Esophagus muscularis mucosa (tissue), 4 donors: ENCODE measurements around the gene SLC2A13.

Experiments
- EP300 ChIP-seq: sonication (generic); formaldehyde crosslinking; IDR thresholded peaks from one replicate; pipeline ENCODE4 v1.6.1; 2017; ENCODE audit warnings: antibody characterized with exemption
- POLR2A ChIP-seq: fragments of 450-650 bp; IDR thresholded peaks from one replicate; pipeline ENCODE4 v1.6.1; 2017; ENCODE audit warnings: antibody characterized with exemption, moderate library complexity, mild to moderate bottlenecking, low read depth
- POLR2AphosphoS5 ChIP-seq, 2 donors: sonication (generic); formaldehyde crosslinking; IDR thresholded peaks; one replicate each; pipeline ENCODE4 v1.6.1; 2017; ENCODE audit warnings: antibody characterized with exemption in 2 of 2
- TF ChIP-seq, protein P1 (sequence below), 3 experiments: fragments of 200-600 bp in 2 of 3; fragments of 450-650 bp in 1 of 3; sonication (generic) in 2 of 3; IDR thresholded peaks; one replicate each; pipeline ENCODE4 v1.5.1; 2017 to 2019; ENCODE audit warnings: antibody characterized with exemption in 3 of 3, mild to moderate bottlenecking in 2 of 3, moderate library complexity in 1 of 3

GRCh38 chr12:39984670-39985069 lies 121.2 kb downstream of the SLC2A13 start:
- TF ChIP-seq EP300 (no peak), POLR2A (no peak), POLR2AphosphoS5 (IDR thresholded peaks at IDR 0.05) (no peak)
- TF ChIP-seq, protein P1, sequence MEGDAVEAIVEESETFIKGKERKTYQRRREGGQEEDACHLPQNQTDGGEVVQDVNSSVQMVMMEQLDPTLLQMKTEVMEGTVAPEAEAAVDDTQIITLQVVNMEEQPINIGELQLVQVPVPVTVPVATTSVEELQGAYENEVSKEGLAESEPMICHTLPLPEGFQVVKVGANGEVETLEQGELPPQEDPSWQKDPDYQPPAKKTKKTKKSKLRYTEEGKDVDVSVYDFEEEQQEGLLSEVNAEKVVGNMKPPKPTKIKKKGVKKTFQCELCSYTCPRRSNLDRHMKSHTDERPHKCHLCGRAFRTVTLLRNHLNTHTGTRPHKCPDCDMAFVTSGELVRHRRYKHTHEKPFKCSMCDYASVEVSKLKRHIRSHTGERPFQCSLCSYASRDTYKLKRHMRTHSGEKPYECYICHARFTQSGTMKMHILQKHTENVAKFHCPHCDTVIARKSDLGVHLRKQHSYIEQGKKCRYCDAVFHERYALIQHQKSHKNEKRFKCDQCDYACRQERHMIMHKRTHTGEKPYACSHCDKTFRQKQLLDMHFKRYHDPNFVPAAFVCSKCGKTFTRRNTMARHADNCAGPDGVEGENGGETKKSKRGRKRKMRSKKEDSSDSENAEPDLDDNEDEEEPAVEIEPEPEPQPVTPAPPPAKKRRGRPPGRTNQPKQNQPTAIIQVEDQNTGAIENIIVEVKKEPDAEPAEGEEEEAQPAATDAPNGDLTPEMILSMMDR (IDR thresholded peaks at IDR 0.05): no peak
